Motor neuron (in vitro differentiated cells): ENCODE measurements around the gene GRIK2. TPM values are rescaled to one million over a fixed set of nuclear protein-coding genes. Genes with fewer than 3 reads are reported as not detected.

Experiments used
- ATAC-seq, 8 experiments: fragments of 200-7000 bp; cut with Tn5 transposase; replicated peaks in 6 of 8; 2 replicates each; pipeline ENCODE4 v1.8.0; 2021; ENCODE audit warnings: mild to moderate bottlenecking in 8 of 8, moderate library complexity in 8 of 8
- H3K27ac ChIP-seq, 2 donors: fragments of 250-450 bp; sonication (Bioruptor Pico); 2 replicates each; pipeline ENCODE4 v1.9.0; 2021; ENCODE audit warnings: antibody characterized with exemption in 2 of 2, mild to moderate bottlenecking in 2 of 2, moderate library complexity in 1 of 2
- H3K4me1 ChIP-seq, 2 donors: fragments of 250-450 bp; sonication (Bioruptor Pico); replicated peaks in 1 of 2; 2 replicates each; pipeline ENCODE4 v1.6.1; 2021; ENCODE audit warnings: antibody characterized with exemption in 2 of 2, mild to moderate bottlenecking in 2 of 2, moderate library complexity in 1 of 2
- H3K4me3 ChIP-seq, 5 donors: fragments of 250-450 bp; sonication (Bioruptor Pico); 2 replicates each; pipeline ENCODE4 v1.9.0; 2021; ENCODE audit warnings: antibody characterized with exemption in 5 of 5, mild to moderate bottlenecking in 5 of 5, moderate library complexity in 4 of 5
- WGBS, 10 experiments: fragments of 450-650 bp; shearing (Covaris generic); methylation state at CpG; one replicate each; pipeline ENCODE4 v1.0.0; 2022; 5-methylcytosine and 5-hydroxymethylcytosine counted together
- in situ Hi-C, 9 experiments: fragments of 400-800 bp; cut with MboI; loops; one replicate each; pipeline ENCODE4 v1.15.0; 2021; ENCODE audit warnings: low sequenced_read_pairs in 9 of 9, low pct_unique_long_range_greater_than_20kb in 2 of 9; ENCODE audit not compliant: unreplicated experiment in 9 of 9
- total RNA-seq, 8 experiments: library from RNA; unstranded; fragments of 300-600 nt; gene quantifications; 2 replicates each; pipeline versions ENCODE4 v1.2.3 to v1.2.4, GENCODE V29; 2022

The GRIK2 gene
- total RNA-seq, 8 experiments from 2014 or later = 1.9 to 27.1 (median 10.6) TPM

GRCh38 chr6:101777646-101778045, 384.1 kb downstream of the GRIK2 start:
- Histone ChIP-seq H3K27ac (no peak overlapping the region), H3K4me1 (no peaks in the 10 kb centered on the region), H3K4me3 (no peak overlapping the region)
- in situ Hi-C loops = no loop called here
- peak in 1 of 8 experiments; percentile 16 for ATAC-seq
- WGBS, 10 experiments = 14 to 72% (median 37%) methylated on average over 1 to 2 of the region's 2 CpGs; no CpG with 5 or more reads in 2 of the 10 experiments

GRCh38 chr6:101779051-101779844, 385.7 kb downstream of the GRIK2 start:
- H3K4me1 ChIP-seq = no peaks in the 10 kb centered on the region
- in situ Hi-C loops = no loop called here
- no peak overlapping the region for H3K27ac ChIP-seq
- ATAC-seq = peak in 2 of 8 experiments; percentile 72 to 84
- no peak overlapping the region for H3K4me3 ChIP-seq
- 100% methylated on average over 1 of the region's 1 CpG; no CpG with 5 or more reads in 7 of the 10 experiments for WGBS, 10 experiments

DNA sequence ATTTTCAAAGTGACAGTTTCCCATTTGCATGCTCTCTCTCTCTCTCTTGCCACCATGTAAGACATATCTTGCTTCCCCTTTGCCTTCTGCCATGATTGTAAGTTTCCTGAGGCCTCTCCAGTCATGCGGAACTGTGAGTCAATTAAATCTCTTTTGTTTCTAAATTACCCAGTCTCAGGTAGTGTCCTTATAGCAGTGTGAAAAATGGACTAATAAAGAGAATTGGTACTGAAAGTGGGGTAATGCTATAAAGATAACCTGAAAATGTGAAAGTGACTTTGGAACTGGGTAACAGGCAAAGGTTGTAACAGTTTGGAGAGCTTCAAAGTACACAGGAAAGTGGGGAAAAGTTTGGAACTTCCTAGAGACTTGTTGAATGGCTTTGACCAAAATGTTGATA, 389.8 kb downstream of the GRIK2 start:
- ATAC-seq = no peak
- H3K4me1 ChIP-seq = no peaks in the 10 kb centered on the region
- WGBS, 10 experiments = 71 to 100% (median 100%) methylated on average over 1 of the region's 1 CpG; no CpG with 5 or more reads in 6 of the 10 experiments
- in situ Hi-C loops = no loop called here
- no peak overlapping the region for H3K4me3 ChIP-seq
- no peak overlapping the region for H3K27ac ChIP-seq

GRCh38 chr6:101784094-101784493, 390.6 kb downstream of the GRIK2 start:
- no peaks in the 10 kb centered on the region for H3K4me1 ChIP-seq
- in situ Hi-C loops = no loop called here
- no peak overlapping the region for H3K4me3 ChIP-seq
- WGBS, 10 experiments = 33 to 100% (median 90%) methylated on average over 1 of the region's 2 CpGs; no CpG with 5 or more reads in 6 of the 10 experiments
- ATAC-seq = no peak
- no peak overlapping the region for H3K27ac ChIP-seq

- no peaks in the 10 kb centered on the region for H3K4me1 ChIP-seq
- no peak overlapping the region for H3K27ac ChIP-seq
- in situ Hi-C loops = no loop called here
- no peak for ATAC-seq
- no peak overlapping the region for H3K4me3 ChIP-seq
- WGBS, 10 experiments = 40 to 90% (median 67%) methylated on average over 1 to 5 of the region's 5 CpGs; no CpG with 5 or more reads in 1 of the 10 experiments
Observed at GRCh38 chr6:101799531-101799930, 406.0 kb downstream of the GRIK2 start.

GRCh38 chr6:101800598-101800997, 407.1 kb downstream of the GRIK2 start:
- WGBS, 10 experiments = 38 to 100% (median 65%) methylated on average over 1 to 3 of the region's 3 CpGs
- Histone ChIP-seq H3K4me3 (no peak overlapping the region), H3K4me1 (no peaks in the 10 kb centered on the region), H3K27ac (no peak overlapping the region)
- in situ Hi-C loops = no loop called here
- peak in 3 of 8 experiments; percentile 26 to 43 (median 38) for ATAC-seq

GRCh38 chr6:101803136-101803535, 409.6 kb downstream of the GRIK2 start:
- ATAC-seq = no peak

DNA sequence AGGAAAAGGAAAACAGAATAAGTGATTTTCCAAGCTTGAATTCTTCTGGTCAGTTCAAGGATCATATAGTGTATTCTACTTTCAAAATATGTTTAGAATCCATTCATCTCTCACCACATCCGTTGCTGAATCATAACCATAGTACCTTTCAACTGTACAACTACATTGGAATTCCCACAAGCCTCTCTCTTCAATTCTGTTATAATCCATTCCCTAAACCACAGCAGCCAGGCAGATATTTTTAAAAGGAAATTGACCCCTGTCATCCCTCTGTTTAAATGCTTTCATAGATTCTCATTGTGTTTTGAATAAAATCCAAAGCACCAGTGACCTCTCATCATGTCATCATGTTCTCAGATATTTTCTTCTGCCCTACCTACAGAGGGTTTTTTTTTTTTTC, 412.7 kb downstream of the GRIK2 start:
- in situ Hi-C loops = no loop called here
- 0 to 100% (median 83%) methylated on average over 1 of the region's 1 CpG; no CpG with 5 or more reads in 3 of the 10 experiments for WGBS, 10 experiments
- ATAC-seq = no peak
- Histone ChIP-seq H3K4me3 (no peak overlapping the region), H3K4me1 (no peaks in the 10 kb centered on the region), H3K27ac (no peak overlapping the region)

More at GRCh38 chr6:101803136-101803535, 409.6 kb downstream of the GRIK2 start:
- H3K4me3 ChIP-seq = no peak overlapping the region
- 8 to 88% (median 60%) methylated on average over 1 of the region's 1 CpG; no CpG with 5 or more reads in 2 of the 10 experiments for WGBS, 10 experiments
- no peak overlapping the region for H3K27ac ChIP-seq
- H3K4me1 ChIP-seq = no peaks in the 10 kb centered on the region
- in situ Hi-C loops = no loop called here

DNA sequence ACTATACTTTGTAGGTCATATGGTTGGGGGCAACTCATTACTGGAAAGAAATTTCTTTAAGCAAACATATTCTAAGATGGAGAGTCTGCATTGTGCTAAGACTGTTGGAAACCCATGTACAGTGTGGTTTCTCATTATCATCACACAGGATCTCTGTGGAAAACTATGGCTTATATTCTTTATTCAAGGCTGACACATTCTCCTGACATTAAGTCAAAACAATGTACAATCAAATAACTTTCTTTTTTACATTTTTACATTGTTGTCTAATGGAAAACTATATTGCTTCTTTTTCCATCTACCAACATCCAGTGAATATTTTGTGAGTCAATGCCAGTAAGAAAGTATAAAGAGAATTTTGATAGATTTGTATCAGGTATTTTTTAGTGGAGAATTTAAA, 417.6 kb downstream of the GRIK2 start:
- no peaks in the 10 kb centered on the region for H3K4me1 ChIP-seq
- in situ Hi-C loops = no loop called here
- no peak for ATAC-seq
- no peak overlapping the region for H3K4me3 ChIP-seq
- no peak overlapping the region for H3K27ac ChIP-seq

DNA sequence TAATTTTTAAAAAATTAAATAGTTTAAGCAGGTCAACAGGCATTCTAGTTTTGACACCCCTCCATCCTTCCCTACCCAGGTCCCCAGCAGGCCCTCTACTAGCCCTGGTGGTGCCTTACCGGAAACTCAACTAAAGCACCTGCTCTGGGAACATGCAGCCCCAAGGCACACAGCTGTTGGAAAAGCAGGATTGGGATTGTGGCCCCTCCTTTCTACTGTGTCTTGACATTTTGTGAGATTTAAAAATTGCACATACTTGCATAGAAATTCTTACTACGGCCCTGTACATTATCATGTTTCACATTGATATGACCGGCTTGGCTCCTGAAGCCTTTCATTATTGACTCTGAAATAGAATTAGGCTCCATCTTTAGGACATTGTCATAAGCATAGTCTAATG, 423.2 kb downstream of the GRIK2 start:
- Histone ChIP-seq H3K27ac (no peak overlapping the region), H3K4me3 (no peak overlapping the region), H3K4me1 (peaks cover 0 to 2% of the 10 kb centered on the region in 2 donors)
- in situ Hi-C loops = no loop called here
- 0 to 100% (median 79%) methylated on average over 1 to 3 of the region's 3 CpGs; no CpG with 5 or more reads in 1 of the 10 experiments for WGBS, 10 experiments
- peak in 3 of 8 experiments; percentile 32 to 54 (median 52) for ATAC-seq

DNA sequence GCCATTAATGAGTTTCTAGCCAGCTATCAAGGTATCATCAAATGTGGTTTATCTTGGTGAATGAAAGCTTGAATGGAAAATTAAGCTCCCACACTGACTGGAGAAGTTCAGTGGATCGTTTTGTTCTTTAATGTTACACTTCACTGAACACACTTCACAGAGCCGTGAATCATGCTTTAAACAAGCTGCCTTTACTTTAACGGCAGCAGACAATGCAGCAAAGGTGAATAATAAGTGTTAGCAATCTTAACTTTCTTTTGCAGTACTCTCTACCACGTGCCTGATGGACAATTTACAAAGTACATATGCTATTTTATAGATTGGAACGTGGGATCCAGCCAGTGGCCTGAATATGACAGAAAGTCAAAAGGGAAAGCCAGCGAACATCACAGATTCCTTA, 424.5 kb downstream of the GRIK2 start:
- Histone ChIP-seq H3K27ac (no peak overlapping the region), H3K4me1 (peaks cover 0 to 2% of the 10 kb centered on the region in 2 donors), H3K4me3 (no peak overlapping the region)
- WGBS, 10 experiments = 14 to 62% (median 40%) methylated on average over 1 to 6 of the region's 6 CpGs; no CpG with 5 or more reads in 1 of the 10 experiments
- in situ Hi-C loops = no loop called here
- ATAC-seq = no peak

DNA sequence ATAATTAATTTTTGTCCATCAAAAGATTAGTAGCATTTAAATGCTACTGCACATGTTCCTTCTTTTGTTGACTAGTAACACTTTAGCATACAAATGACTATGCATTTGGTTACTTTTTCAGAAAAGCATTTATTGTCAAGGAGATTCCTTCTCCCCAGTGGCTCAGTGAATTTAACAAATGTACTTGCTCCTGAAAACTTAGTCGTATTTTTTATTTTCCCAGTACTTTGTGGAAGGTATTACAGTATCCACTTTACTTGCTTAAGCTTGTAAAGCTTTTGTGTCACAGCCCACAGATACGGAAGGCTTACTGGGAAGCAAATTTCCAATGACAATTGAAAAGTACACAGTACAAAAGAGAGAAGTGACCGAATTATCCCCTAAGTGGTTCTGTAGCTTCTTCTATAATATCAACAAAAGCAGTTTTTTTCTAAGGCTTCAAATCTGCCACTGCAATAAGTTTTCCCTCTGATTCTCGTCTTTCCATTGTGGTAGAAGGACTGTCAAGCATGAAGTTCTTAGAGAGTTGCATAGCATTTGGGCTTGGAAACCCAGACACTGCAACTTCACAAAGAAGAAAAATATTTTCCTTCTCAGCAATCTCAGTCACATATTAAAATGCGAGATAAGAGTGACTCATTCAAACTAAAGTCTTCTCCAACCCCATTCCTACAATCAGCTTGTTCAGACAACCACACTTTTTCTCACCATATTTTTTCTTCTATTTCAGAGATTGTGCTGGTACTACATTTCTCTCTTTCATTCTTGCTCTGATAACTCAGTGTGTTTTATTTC, 431.2 kb downstream of the GRIK2 start:
- in situ Hi-C loops = no loop called here
- no peak overlapping the region for H3K4me3 ChIP-seq
- WGBS, 10 experiments = 0 to 88% (median 67%) methylated on average over 1 to 5 of the region's 5 CpGs
- no peak overlapping the region for H3K27ac ChIP-seq
- ATAC-seq = peak in 3 of 8 experiments; percentile 30 to 43 (median 37)
- peaks cover 0 to 3% of the 10 kb centered on the region in 2 donors for H3K4me1 ChIP-seq

GRCh38 chr6:101826269-101826668, 432.8 kb downstream of the GRIK2 start:
- Histone ChIP-seq H3K4me3 (no peak overlapping the region), H3K4me1 (peaks cover 0 to 3% of the 10 kb centered on the region in 2 donors), H3K27ac (no peak overlapping the region)
- WGBS, 10 experiments = 37 to 100% (median 94%) methylated on average over 1 to 2 of the region's 2 CpGs
- in situ Hi-C loops = no loop called here
- no peak for ATAC-seq
